H9 (cell line): ENCODE measurements around the gene DUS1L. TPM values are rescaled to one million over a fixed set of nuclear protein-coding genes. Genes with fewer than 3 reads are reported as not detected.
A peak's percentile ranks its signal among the peaks of the same experiment; 100 is the strongest.

Experiments used
- DNase-seq: peaks from one replicate; pipeline ENCODE4 v3.0.0-alpha.2; 2017
- H2AFZ ChIP-seq: one replicate; pipeline ENCODE4 v1.6.1; 2013; ENCODE audit warnings: mild to moderate bottlenecking, low read length, control low read depth, moderate library complexity
- H2AK5ac ChIP-seq: 2 replicates; pipeline ENCODE4 v1.6.1; 2013; ENCODE audit warnings: low read length, control low read depth, mixed read lengths; ENCODE audit not compliant: insufficient read length
- H2BK120ac ChIP-seq: one replicate; pipeline ENCODE4 v1.6.1; 2013; ENCODE audit warnings: low read depth, mild to moderate bottlenecking, low read length, control low read depth, inconsistent platforms; ENCODE audit not compliant: poor library complexity, severe bottlenecking
- H2BK12ac ChIP-seq: 2 replicates; pipeline ENCODE4 v1.6.1; 2013; ENCODE audit warnings: low read length, control low read depth, mixed read lengths, low read depth; ENCODE audit not compliant: insufficient read length
- H2BK15ac ChIP-seq: 2 replicates; pipeline ENCODE4 v1.6.1; 2013; ENCODE audit warnings: low read depth, low read length, control low read depth
- H2BK20ac ChIP-seq: one replicate; pipeline ENCODE4 v1.6.1; 2013; ENCODE audit warnings: low read depth, mild to moderate bottlenecking, low read length, control low read depth, inconsistent platforms; ENCODE audit not compliant: poor library complexity, severe bottlenecking
- H2BK5ac ChIP-seq: 2 replicates; pipeline ENCODE4 v1.6.1; 2013; ENCODE audit warnings: low read length, control low read depth, mixed read lengths; ENCODE audit not compliant: insufficient read length
- H3K14ac ChIP-seq: 2 replicates; pipeline ENCODE4 v1.6.1; 2013; ENCODE audit warnings: low read length, control low read depth; ENCODE audit not compliant: insufficient read depth
- H3K18ac ChIP-seq: 2 replicates; pipeline ENCODE4 v1.6.1; 2013; ENCODE audit warnings: low read depth, mild to moderate bottlenecking, mixed read lengths, low read length, control low read depth; ENCODE audit not compliant: insufficient read length
- H3K23ac ChIP-seq: 2 replicates; pipeline ENCODE4 v1.6.1; 2013; ENCODE audit warnings: low read length, control low read depth, mixed read lengths, low read depth; ENCODE audit not compliant: insufficient read length
- H3K23me2 ChIP-seq: 2 replicates; pipeline ENCODE4 v1.6.1; 2013; ENCODE audit warnings: low read depth, mild to moderate bottlenecking, mixed read lengths, low read length, control low read depth; ENCODE audit not compliant: insufficient read length, poor library complexity, severe bottlenecking
- H3K27ac ChIP-seq: 2 replicates; pipeline ENCODE4 v1.5.1; 2013; ENCODE audit warnings: low read length, control low read depth, mixed read lengths, low read depth; ENCODE audit not compliant: insufficient read length
- H3K27me3 ChIP-seq: 2 replicates; pipeline ENCODE4 v1.6.1; 2013; ENCODE audit warnings: low read length, control low read depth, inconsistent platforms; ENCODE audit not compliant: insufficient read depth
- H3K4ac ChIP-seq: 2 replicates; pipeline ENCODE4 v1.6.1; 2013; ENCODE audit warnings: low read depth, mild to moderate bottlenecking, control low read depth, inconsistent platforms, low read length, moderate library complexity
- H3K4me1 ChIP-seq: 2 replicates; pipeline ENCODE4 v1.6.1; 2013; ENCODE audit warnings: low read length, control low read depth, inconsistent platforms; ENCODE audit not compliant: insufficient read depth
- H3K4me2 ChIP-seq: 2 replicates; pipeline ENCODE4 v1.6.1; 2013; ENCODE audit warnings: low read length, control low read depth, mixed read lengths; ENCODE audit not compliant: insufficient read length, insufficient read depth
- H3K56ac ChIP-seq: 2 replicates; pipeline ENCODE4 v1.6.1; 2013; ENCODE audit warnings: low read depth, mild to moderate bottlenecking, mixed read lengths, low read length, control low read depth; ENCODE audit not compliant: insufficient read length
- H3K79me1 ChIP-seq: 2 replicates; pipeline ENCODE4 v1.6.1; 2013; ENCODE audit warnings: low read depth, mild to moderate bottlenecking, moderate library complexity, low read length, control low read depth, inconsistent platforms; ENCODE audit not compliant: insufficient read depth, poor library complexity, severe bottlenecking
- H3K79me2 ChIP-seq: 2 replicates; pipeline ENCODE4 v1.6.1; 2013; ENCODE audit warnings: low read length, control low read depth, inconsistent platforms; ENCODE audit not compliant: insufficient read depth
- H3K9ac ChIP-seq: 2 replicates; pipeline ENCODE4 v1.6.1; 2013; ENCODE audit warnings: low read length, control low read depth, mixed read lengths; ENCODE audit not compliant: insufficient read length; ENCODE audit errors: extremely low read depth
- H3K9me3 ChIP-seq: one replicate; pipeline ENCODE4 v1.6.1; 2013; ENCODE audit warnings: low read depth, low read length, inconsistent platforms; ENCODE audit not compliant: control insufficient read depth
- H3T11ph ChIP-seq: one replicate; pipeline ENCODE4 v1.6.1; 2013; ENCODE audit warnings: mild to moderate bottlenecking, low read length, control low read depth, inconsistent platforms
- H4K20me1 ChIP-seq: one replicate; pipeline ENCODE4 v1.6.1; 2013; ENCODE audit not compliant: control insufficient read depth, insufficient read length, insufficient read depth
- H4K5ac ChIP-seq: 2 replicates; pipeline ENCODE4 v1.6.1; 2013; ENCODE audit warnings: low read depth, mild to moderate bottlenecking, mixed read lengths, low read length, control low read depth; ENCODE audit not compliant: insufficient read length
- H4K8ac ChIP-seq: replicated peaks from 2 replicates; pipeline ENCODE4 v1.6.1; 2013; ENCODE audit warnings: low read length, control low read depth, mixed read lengths, low read depth; ENCODE audit not compliant: insufficient read length
- H4K91ac ChIP-seq: 2 replicates; pipeline ENCODE4 v1.6.1; 2013; ENCODE audit warnings: low read depth, mild to moderate bottlenecking, moderate library complexity, mixed read lengths, low read length, control low read depth; ENCODE audit not compliant: insufficient read length
- H3K27ac Mint-ChIP-seq, 3 experiments: 2 replicates in 2 of 3; 3 replicates in 1 of 3; pipeline ENCODE4 v1.8.0; 2020 to 2021; ENCODE audit warnings: mixed read lengths in 3 of 3, mild to moderate bottlenecking in 1 of 3, moderate library complexity in 1 of 3
- H3K27me3 Mint-ChIP-seq: 2 replicates; pipeline ENCODE4 v1.8.0; 2021; ENCODE audit warnings: low read depth, mild to moderate bottlenecking, moderate library complexity, mixed read lengths
- H3K36me3 Mint-ChIP-seq, 3 experiments: 2 replicates in 2 of 3; 3 replicates in 1 of 3; pipeline ENCODE4 v1.8.0; 2020 to 2021; ENCODE audit warnings: low read depth in 3 of 3, mixed read lengths in 3 of 3; ENCODE audit not compliant: insufficient read depth in 1 of 3
- H3K4me1 Mint-ChIP-seq, 2 experiments: 2 replicates each; pipeline ENCODE4 v1.8.0; 2020; ENCODE audit warnings: mixed read lengths in 2 of 2
- H3K4me3 Mint-ChIP-seq, 2 experiments: 2 replicates in 1 of 2; 3 replicates in 1 of 2; pipeline ENCODE4 v1.8.0; 2020 to 2021; ENCODE audit warnings: mild to moderate bottlenecking in 2 of 2, mixed read lengths in 2 of 2, moderate library complexity in 1 of 2
- H3K9me3 Mint-ChIP-seq, 2 experiments: 2 replicates in 1 of 2; 3 replicates in 1 of 2; pipeline ENCODE4 v1.8.0; 2020; ENCODE audit warnings: mild to moderate bottlenecking in 2 of 2, mixed read lengths in 2 of 2, moderate library complexity in 1 of 2
- CTCF ChIP-seq: fragments of 200-600 bp; sonication (generic); conservative IDR thresholded peaks from 3 replicates; pipeline ENCODE4 v1.8.0; 2021; ENCODE audit warnings: antibody characterized with exemption, mild to moderate bottlenecking
- WGBS: extraction: QIAGEN DNeasy Blood & Tissue Kit; methylation state at CpG from one replicate; pipeline ENCODE4 v1.1.7; 2013; ENCODE audit warnings: missing lambda C conversion rate, low lambda C conversion rate, mixed read lengths; ENCODE audit not compliant: insufficient read length; ENCODE audit errors: extremely low coverage; 5-methylcytosine and 5-hydroxymethylcytosine counted together
- total RNA-seq: library from RNA; stranded (reverse); gene quantifications from 2 replicates; pipeline ENCODE4 v1.2.1, GENCODE V29; 2021

The DUS1L gene
- total RNA-seq, 1 experiment from 2014 or later: 103 TPM

- Histone ChIP-seq H3K4ac (no peak overlapping the region), H3K18ac (no peak overlapping the region), H3T11ph (no peak overlapping the region), H3K23ac (no peak overlapping the region), H3K9ac (no peak overlapping the region), H2BK5ac (no peak overlapping the region), H2BK120ac (no peak overlapping the region), H3K4me2 (no peak overlapping the region), H2AK5ac (no peak overlapping the region), H3K27ac (no peak overlapping the region), H3K56ac (no peak overlapping the region), H3K4me1 (no peaks in the 10 kb centered on the region), H3K14ac (no peak overlapping the region), H3K79me2 (no peaks in the 10 kb centered on the region), H2BK15ac (no peak overlapping the region), H3K9me3 (no peaks in the 10 kb centered on the region), H3K27me3 (no peaks in the 10 kb centered on the region), H2AFZ (no peak overlapping the region), H4K8ac (no peak overlapping the region), H3K79me1 (no peaks in the 10 kb centered on the region), H3K23me2 (no peaks in the 10 kb centered on the region), H4K91ac (no peak overlapping the region), H4K20me1 (peaks cover 3% of the 10 kb centered on the region), H4K5ac (no peak overlapping the region), H2BK12ac (no peak overlapping the region), H2BK20ac (no peak overlapping the region)
- Mint-ChIP-seq H3K36me3 (peaks cover 6 to 51% (median 45%) of the 10 kb centered on the region in 3 experiments), H3K4me3 (no peak overlapping the region), H3K27me3 (no peaks in the 10 kb centered on the region), H3K9me3 (no peaks in the 10 kb centered on the region), H3K4me1 (peaks cover 0 to 2% of the 10 kb centered on the region in 2 experiments; a peak in 1 of 4 replicates), H3K27ac (peak overlapping the region in 2 of 3 experiments; percentile 82 to 86; a peak in 4 of 7 replicates)
- WGBS: no CpG with 5 or more reads among the region's 17 CpGs
- TF ChIP-seq CTCF: no peak
- no peak for DNase-seq
Measured at GRCh38 chr17:82058230-82058854, 7.3 kb downstream of the DUS1L start.
